ENCODE data around the gene MINDY4B. TPM values are rescaled to one million over a fixed set of nuclear protein-coding genes. Genes with fewer than 3 reads are reported as not detected.

MINDY4B gene
- total and polyA plus RNA-seq, 4 donors = not detected

- no peaks in the 10 kb centered on the region for H3K27me3 ChIP-seq (ENCODE audit: control insufficient read depth in 4 of 4, insufficient read depth in 4 of 4, low read length in 3 of 4)
- no peaks in the 10 kb centered on the region for H3K36me3 ChIP-seq (ENCODE audit: control insufficient read depth in 4 of 4, insufficient read depth in 3 of 4, low read depth in 1 of 4, low read length in 3 of 4)
- TF ChIP-seq HNF4G (IDR thresholded peaks at IDR 0.05) = no peak
- no peak for TF ChIP-seq HNF4A (conservative IDR thresholded peaks at IDR 0.05)
- no peak for TF ChIP-seq FOXA1 (IDR thresholded peaks at IDR 0.05)
- no peak for DNase-seq (ENCODE audit: low spot score)
- WGBS = 95% methylated on average over 1 of the region's 1 CpG
- H3K27ac ChIP-seq (ENCODE audit: low read depth in 1 of 2, low read length in 2 of 2) = no peak overlapping the region
- H3K9me3 ChIP-seq (ENCODE audit: control insufficient read depth in 4 of 4, low read length in 3 of 4) = no peaks in the 10 kb centered on the region
- H3K4me1 ChIP-seq (ENCODE audit: control insufficient read depth in 4 of 4, insufficient read depth in 4 of 4, low read length in 3 of 4) = no peaks in the 10 kb centered on the region
- no peak overlapping the region for H3K9ac ChIP-seq (ENCODE audit: low read depth in 1 of 2, low read length in 2 of 2)
- H3K4me3 ChIP-seq (ENCODE audit: low read depth in 1 of 3, low read length in 3 of 3) = no peak overlapping the region
These were observed 26.9 kb downstream of the MINDY4B start for GRCh38 chr3:150878290-150878689.

- H3K27ac ChIP-seq (ENCODE audit: low read depth in 1 of 2, low read length in 2 of 2) = no peak overlapping the region
- no peak for DNase-seq (ENCODE audit: low spot score)
- TF ChIP-seq REST (IDR thresholded peaks at IDR 0.05) (no peak), EGR1 (IDR thresholded peaks at IDR 0.05; ENCODE audit: low read depth in 2 of 2) (no peak), YY1 (IDR thresholded peaks at IDR 0.05) (no peak), FOXA1 (IDR thresholded peaks at IDR 0.05) (no peak), RAD21 (IDR thresholded peaks at IDR 0.05) (no peak)
- H3K4me3 ChIP-seq (ENCODE audit: low read depth in 1 of 3, low read length in 3 of 3) = no peak overlapping the region
- no peak overlapping the region for H3K9ac ChIP-seq (ENCODE audit: low read depth in 1 of 2, low read length in 2 of 2)
- no peaks in the 10 kb centered on the region for H3K4me1 ChIP-seq (ENCODE audit: control insufficient read depth in 4 of 4, insufficient read depth in 4 of 4, low read length in 3 of 4)
- H3K9me3 ChIP-seq (ENCODE audit: control insufficient read depth in 4 of 4, low read length in 3 of 4) = no peaks in the 10 kb centered on the region
- WGBS = 86% methylated on average over 3 of the region's 3 CpGs
- H3K27me3 ChIP-seq (ENCODE audit: control insufficient read depth in 4 of 4, insufficient read depth in 4 of 4, low read length in 3 of 4) = no peaks in the 10 kb centered on the region
- no peaks in the 10 kb centered on the region for H3K36me3 ChIP-seq (ENCODE audit: control insufficient read depth in 4 of 4, insufficient read depth in 3 of 4, low read depth in 1 of 4, low read length in 3 of 4)
These were observed 27.9 kb downstream of the MINDY4B start for GRCh38 chr3:150877303-150877702.

- no peak overlapping the region for H3K9ac ChIP-seq (ENCODE audit: low read depth in 1 of 2, low read length in 2 of 2)
- DNase-seq (ENCODE audit: low spot score) = no peak
- H3K36me3 ChIP-seq (ENCODE audit: control insufficient read depth in 4 of 4, insufficient read depth in 3 of 4, low read depth in 1 of 4, low read length in 3 of 4) = no peaks in the 10 kb centered on the region
- TF ChIP-seq TAF1 (conservative IDR thresholded peaks at IDR 0.05) = no peak
- TF ChIP-seq YY1 (IDR thresholded peaks at IDR 0.05) = no peak
- TF ChIP-seq MAX (IDR thresholded peaks at IDR 0.05) = no peak
- TF ChIP-seq FOXA1 (IDR thresholded peaks at IDR 0.05) = no peak
- TF ChIP-seq GABPA (IDR thresholded peaks at IDR 0.05 in 1 of 2, conservative IDR thresholded peaks at IDR 0.05 in 1 of 2) = no peak
- no peak for TF ChIP-seq RXRA (IDR thresholded peaks at IDR 0.05)
- TF ChIP-seq CTCF (IDR thresholded peaks at IDR 0.05; ENCODE audit: low read depth, low read length, missing input control) = no peak
- TF ChIP-seq JUND (IDR thresholded peaks at IDR 0.05) = no peak
- no peak for TF ChIP-seq ATF3 (IDR thresholded peaks at IDR 0.05)
- TF ChIP-seq ZBTB33 (IDR thresholded peaks at IDR 0.05) = no peak
- TF ChIP-seq RAD21 (IDR thresholded peaks at IDR 0.05) = no peak
- no peaks in the 10 kb centered on the region for H3K27me3 ChIP-seq (ENCODE audit: control insufficient read depth in 4 of 4, insufficient read depth in 4 of 4, low read length in 3 of 4)
- H3K9me3 ChIP-seq (ENCODE audit: control insufficient read depth in 4 of 4, low read length in 3 of 4) = no peaks in the 10 kb centered on the region
- no peaks in the 10 kb centered on the region for H3K4me1 ChIP-seq (ENCODE audit: control insufficient read depth in 4 of 4, insufficient read depth in 4 of 4, low read length in 3 of 4)
- H3K4me3 ChIP-seq (ENCODE audit: low read depth in 1 of 3, low read length in 3 of 3) = no peak overlapping the region
- 86% methylated on average over 6 of the region's 6 CpGs for WGBS
- no peak overlapping the region for H3K27ac ChIP-seq (ENCODE audit: low read depth in 1 of 2, low read length in 2 of 2)
These were observed 28.5 kb downstream of the MINDY4B start for GRCh38 chr3:150876611-150877265.
